Iris pigment epithelial cell (primary cell): ENCODE data around the gene MCM7.

Source experiments
- DNase-seq: peaks from one replicate; pipeline ENCODE4 v3.0.0-alpha.2; 2011; ENCODE audit warnings: low read depth

MCM7 gene

DNA sequence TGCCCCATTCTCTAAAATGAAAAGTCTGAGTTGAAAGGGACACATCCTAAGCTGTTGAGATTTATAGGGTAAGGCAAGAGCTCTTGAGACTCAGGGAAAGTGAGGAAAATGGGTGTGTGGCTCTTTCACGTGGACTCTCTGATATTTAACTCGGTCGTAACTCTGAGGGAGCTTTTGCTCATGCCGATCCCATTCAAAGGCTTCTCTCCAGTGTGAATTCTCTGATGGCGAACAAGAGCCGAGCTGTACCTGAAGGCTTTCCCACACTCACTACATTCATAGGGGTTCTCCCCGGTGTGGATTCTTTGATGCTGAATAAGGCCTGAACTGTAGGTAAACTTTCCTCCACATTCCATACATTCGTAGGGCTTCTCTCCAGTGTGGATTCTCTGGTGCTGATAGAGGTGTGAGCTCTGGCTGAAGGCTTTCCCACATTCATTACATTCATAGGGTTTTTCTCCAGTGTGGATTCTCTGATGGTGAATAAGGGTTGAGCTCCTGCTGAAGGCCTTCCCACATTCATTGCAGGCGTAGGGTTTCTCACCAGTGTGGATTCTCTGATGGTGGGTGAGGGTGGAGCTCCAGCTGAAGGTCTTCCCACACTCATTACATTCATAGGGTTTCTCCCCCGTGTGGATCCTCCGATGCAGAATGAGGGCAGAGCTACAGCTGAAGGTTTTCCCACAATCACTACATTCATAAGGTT, 30.0 kb downstream of the MCM7 start:
- no peak for DNase-seq

DNA sequence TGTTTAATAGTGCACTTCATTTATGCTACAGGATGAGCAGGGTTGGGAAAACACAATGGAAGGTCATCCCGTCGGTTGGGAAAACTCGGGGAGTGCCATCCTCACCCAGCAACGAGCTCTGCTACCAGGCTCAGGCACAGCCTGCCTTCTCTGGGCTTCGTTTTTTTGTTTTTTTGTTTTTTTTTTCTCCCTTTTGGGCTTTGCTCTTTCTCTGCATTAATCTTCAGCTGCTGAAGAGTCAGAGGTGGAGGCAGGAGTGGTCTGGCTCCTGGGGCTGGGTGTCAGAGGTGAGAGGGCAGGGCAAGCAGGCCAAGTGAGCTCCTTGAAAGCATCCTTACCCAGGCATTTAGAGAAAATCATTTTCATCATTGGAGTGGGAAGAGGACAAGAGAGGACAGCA, 31.2 kb downstream of the MCM7 start:
- no peak for DNase-seq

DNA sequence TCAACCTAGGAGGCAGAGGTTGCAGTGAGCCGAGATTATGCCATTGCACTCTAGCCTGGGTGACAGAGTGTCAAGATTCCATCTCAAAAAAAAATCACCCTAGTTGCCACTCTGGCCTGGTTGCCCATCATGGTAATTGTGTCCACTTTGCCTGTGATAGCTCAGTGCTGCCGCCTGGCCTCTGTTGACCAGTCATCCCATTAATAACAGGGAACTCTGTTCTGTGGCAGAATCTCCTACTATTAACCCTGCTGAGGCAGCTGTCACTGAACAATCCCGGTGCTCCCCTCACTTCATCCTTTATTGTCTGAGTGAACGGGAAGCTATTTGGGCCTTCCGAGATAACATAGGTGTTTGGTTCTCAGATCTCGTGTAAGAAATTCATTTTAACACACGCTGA, 34.2 kb downstream of the MCM7 start:
- DNase-seq = no peak

DNA sequence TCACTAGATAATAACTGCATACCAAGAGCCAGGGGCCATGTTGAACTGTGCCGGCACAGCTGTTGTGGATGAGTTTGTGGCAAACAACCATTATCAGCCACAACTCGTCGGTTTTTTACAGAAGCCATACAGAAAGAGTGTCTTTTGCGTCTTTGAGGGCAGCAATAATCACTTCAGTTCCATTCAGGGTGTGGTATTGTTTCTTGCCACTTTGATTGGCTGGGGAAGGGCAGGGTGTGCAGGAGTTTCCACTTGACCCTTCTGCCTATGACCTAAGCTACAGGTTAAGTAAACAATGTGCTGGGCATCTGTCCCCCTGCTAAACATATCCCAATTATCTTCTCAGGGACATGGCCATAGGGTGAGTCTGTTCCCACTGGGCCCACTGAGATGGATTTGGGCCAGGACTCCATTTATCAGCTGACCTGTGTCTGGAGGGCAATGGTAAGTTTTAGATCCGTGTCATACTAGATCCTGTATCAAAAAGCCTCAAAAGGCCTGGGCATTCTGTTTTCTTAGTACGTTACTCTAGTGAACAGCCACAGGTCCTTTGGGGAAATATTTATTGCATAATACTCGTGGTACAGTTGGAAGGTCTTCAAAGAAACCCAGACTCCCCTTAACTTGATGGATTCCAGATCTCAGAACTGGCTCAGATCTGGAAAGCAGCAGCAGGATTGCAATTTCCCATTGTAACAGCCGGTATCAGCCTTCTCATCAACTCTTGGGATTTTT, 35.6 kb downstream of the MCM7 start:
- DNase-seq = peak; percentile 70

DNA sequence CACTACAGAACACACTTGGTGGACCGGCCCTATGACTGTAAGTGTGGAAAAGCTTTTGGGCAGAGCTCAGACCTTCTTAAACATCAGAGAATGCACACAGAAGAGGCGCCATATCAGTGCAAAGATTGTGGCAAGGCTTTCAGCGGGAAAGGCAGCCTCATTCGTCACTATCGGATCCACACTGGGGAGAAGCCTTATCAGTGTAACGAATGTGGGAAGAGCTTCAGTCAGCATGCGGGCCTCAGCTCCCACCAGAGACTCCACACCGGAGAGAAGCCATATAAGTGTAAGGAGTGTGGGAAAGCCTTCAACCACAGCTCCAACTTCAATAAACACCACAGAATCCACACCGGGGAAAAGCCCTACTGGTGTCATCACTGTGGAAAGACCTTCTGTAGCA, 37.0 kb downstream of the MCM7 start:
- DNase-seq = no peak

DNA sequence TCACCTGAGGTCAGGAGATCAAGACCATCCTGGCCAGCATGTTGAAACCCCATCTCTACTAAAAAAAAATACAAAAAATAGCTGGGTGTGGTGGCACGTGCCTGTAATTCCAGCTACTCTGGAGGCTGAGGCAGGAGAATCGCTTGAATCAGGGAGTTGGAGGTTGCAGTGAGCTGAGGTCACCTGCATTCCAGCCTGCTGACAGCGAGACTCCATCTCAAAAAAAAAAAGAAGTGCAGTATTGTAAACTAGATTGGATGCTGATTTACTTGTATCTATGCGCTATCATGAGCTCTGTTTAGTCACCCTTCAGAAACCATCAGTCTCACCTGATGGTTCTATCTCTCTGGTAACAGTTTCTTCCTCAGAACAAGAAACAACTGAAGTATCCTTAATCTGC, 37.8 kb downstream of the MCM7 start:
- no peak for DNase-seq

DNA sequence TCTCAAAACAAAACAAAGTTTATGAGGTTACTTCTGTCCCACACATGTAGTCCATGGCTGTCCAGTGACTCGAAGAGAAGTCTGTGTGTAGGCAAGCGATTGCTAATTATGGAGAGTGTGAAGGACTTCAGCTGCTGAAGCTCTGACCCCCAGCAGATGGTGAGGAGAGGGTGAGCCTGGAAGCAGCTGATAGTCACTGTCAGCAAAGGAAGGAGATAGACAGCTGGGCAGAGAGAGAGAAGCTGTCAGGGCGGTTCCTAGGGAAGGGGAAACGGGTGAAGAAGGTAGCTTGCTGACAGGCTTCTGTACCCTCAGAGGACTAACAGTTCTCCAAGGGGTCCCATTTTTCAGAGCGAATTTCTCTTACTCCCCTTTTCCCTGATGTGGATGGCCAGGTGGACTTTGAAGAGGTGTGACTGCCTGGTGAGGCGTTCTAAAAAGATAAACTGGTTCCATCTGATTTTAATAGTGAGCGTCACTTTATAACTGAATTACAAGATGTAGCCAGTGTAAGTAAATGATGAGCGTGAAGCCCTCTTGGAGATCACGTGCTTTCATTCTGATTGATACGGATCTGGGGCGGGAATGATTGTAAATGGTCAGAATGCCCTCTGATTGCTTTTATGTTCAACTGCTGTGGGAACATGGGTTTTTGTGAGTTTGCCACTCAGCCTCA, 39.5 kb downstream of the MCM7 start:
- DNase-seq = no peak

DNA sequence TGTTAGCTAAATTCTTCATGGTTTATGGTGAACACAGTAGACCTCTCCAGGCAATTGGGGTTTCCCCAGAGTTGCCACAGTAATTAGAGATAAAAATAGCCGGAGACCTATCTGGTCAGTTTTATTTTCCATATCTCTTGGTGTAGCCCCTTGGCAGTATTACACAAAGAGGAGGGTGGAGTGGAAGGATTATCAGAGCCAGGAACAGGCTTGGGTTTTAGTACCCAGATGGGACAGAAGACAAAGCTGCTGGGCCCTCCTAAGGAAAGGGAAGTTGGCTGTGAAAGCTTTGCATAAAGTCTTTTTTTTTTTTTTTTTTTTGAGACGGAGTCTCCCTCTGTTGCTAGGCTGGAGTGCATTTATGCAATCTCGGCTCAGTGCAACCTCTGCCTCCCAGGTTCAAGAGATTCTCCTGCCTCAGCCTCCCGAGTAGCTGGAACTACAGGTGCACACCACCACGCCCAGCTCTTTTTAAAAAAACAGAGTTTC, 41.9 kb downstream of the MCM7 start:
- DNase-seq = no peak

DNA sequence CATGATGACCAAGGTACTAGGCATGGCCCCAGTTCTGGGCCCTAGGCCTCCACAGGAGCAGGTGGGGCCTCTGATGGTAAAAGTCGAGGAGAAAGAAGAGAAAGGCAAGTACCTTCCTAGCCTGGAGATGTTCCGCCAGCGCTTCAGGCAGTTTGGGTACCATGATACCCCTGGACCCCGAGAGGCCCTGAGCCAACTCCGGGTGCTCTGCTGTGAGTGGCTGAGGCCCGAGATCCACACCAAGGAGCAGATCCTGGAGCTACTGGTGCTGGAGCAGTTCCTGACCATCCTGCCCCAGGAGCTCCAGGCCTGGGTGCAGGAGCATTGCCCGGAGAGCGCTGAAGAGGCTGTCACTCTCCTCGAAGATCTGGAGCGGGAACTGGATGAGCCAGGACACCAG, 44.2 kb downstream of the MCM7 start:
- DNase-seq = no peak

DNA sequence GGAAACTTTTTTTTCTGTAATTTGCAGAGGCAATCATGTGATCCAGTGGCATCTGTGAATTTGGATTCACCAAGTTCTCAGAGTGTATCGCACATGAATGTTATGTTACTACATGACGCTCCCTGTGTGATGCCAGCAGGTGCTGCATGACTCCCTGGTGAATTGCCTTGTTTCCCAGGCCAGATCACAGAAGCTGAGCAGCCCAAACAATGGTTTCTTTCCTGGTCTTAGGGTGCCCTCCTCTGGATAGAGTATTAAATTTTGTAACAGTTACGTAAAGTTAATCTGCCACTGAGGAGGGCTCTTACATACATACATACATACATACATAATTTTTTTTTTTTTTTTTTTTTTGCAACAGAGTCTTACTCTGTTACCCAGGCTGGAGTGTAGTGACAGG, 48.0 kb downstream of the MCM7 start:
- peak; percentile 59 for DNase-seq

DNA sequence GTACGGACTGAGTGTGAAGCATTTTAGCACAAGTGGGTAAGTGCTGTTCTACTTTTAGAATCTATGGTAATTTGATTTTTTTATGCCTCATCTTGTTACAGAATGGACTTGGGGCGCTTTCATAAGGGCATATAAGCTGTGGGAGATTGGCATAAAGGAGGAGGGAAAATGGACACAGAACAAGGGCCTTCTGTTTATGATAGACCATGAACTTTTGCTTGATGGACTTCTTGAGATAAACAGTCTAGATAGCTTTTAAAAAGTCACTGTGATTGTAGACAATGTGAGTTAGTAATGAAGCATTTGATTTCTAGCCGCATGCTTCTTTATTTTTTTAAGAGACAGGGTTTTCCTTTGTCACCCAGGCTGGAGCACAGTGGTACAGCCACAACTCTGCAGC, 49.6 kb downstream of the MCM7 start:
- DNase-seq = no peak

DNA sequence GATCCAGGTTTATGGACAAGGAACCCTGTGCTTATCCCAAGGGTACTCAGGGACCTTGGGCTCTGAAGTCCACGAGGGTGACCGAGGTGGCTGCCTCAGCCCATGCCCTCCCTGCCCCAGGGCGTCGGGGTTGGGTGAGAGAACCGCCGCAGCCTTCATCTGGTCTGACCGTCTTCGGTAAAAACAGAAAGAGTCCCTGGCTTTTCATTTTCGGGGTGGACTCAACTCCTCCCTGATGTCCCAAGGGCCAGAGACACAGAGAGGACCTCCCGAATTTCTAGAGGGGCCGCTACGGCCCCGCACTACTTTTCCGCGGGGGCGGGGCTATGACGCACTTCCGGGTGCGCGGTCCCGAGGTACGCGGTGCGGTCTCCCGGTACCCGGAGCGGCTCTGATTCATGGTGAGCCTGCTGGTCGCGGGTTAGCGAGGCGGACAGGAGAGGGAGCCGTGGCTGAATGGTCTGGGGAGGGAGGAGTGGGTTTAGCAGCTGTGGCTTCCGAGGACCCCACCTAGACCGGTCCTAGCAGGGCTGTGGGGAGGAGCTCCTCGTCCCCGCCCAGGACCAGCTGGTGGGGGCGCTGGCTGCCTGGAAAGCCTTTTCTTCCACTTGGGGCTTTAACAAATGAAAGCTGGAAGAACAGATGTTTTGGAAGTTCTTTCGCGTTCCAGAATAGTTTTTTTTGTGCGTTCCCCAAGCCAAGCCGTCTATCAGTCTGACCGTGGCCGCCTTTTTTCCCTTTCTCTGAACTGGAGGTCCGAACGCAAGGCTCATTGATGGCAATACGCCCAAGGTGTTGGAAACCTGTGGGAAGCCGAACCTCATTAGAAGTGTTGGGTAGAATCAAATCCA, 51.5 kb downstream of the MCM7 start, which contains the start of gene ZSCAN21:
Gene ZSCAN21 (plus strand): TSS at position 334 of the 851 bp plus-strand sequence. CDS start 7,233 bp downstream, outside the sequence.
- DNase-seq = peak; percentile 85

DNA sequence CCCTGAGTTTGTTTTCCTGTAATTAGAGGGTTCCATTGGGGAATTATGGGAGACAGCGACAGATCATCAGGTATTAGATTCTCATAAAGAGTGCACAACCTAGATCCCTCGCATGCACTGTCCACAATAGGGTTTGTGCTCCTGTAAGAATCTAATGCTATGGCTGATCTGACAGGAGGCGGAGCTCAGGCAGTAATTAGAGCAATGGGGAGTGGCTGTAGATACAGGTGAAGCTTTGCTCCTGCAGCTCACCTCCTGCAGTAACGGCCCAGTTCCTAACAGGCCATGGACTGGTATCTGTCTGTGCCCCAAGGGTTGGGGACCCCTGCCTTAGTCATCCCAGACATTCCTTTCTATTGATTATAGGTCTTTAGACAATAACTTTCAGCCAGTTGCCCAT, 52.5 kb downstream of the MCM7 start:
- no peak for DNase-seq

DNA sequence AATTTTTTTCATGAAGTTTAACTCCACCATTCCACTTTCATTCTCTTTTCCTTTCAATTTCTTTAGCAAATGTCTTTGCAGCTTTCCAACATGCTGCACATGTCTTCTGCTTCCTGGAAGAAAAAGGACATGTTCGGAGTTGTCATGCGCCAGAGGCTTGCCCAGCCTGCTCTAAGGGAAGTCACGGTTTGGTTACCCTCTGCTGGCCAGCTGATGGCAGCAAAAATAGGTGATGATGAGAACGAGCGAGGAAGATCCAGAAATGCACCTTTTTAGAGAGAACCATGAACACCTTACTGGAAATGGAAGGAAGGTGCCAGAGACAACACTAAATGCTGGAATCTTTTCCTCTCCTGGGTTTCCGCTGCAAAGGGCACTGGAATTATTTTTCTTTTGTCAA, 56.5 kb downstream of the MCM7 start:
- no peak for DNase-seq
